Lower lobe of right lung (tissue), 2 donors: ENCODE measurements around the gene GNPTG. TPM values are rescaled to one million over a fixed set of nuclear protein-coding genes. Genes with fewer than 3 reads are reported as not detected.

ENCODE experiments used
- ATAC-seq, 2 donors: fragments of 200-7000 bp; cut with Tn5 transposase; one replicate each; pipeline ENCODE4 v1.9.1; 2020 to 2022; ENCODE audit warnings: mild to moderate bottlenecking in 2 of 2, moderate library complexity in 2 of 2
- DNase-seq: peaks from one replicate; pipeline ENCODE4 v3.0.0-alpha.2; 2020
- H3K27ac ChIP-seq: fragments of 200-600 bp; one replicate; pipeline ENCODE4 v1.8.0; 2022
- H3K27me3 ChIP-seq: fragments of 200-600 bp; one replicate; pipeline ENCODE4 v1.8.0; 2022; ENCODE audit warnings: low read depth
- H3K36me3 ChIP-seq: fragments of 200-600 bp; one replicate; pipeline ENCODE4 v1.8.0; 2022; ENCODE audit warnings: mild to moderate bottlenecking
- H3K4me1 ChIP-seq: fragments of 200-600 bp; one replicate; pipeline ENCODE4 v1.8.0; 2022
- H3K4me3 ChIP-seq: fragments of 200-600 bp; one replicate; pipeline ENCODE4 v1.8.0; 2022; ENCODE audit warnings: mild to moderate bottlenecking
- H3K9me3 ChIP-seq: fragments of 200-600 bp; one replicate; pipeline ENCODE4 v1.8.0; 2022
- CTCF ChIP-seq: fragments of 200-600 bp; IDR thresholded peaks from one replicate; pipeline ENCODE4 v1.8.0; 2022; ENCODE audit warnings: antibody characterized with exemption, mild to moderate bottlenecking
- intact Hi-C: fragments of 100-400 bp; cut with DNase I; formaldehyde crosslinking; loops from one replicate; pipeline ENCODE4 v1.11.0; 2022
- total RNA-seq: library from RNA; stranded (reverse); fragmentation: NEBNext Ultra II Directional; extraction: Animal tissue kit (Norgen Biotek cat#: 25700); gene quantifications from one replicate; pipeline ENCODE4 v1.2.1, GENCODE V29; 2021
- donor health status: DM: no; HTN: yes; CAD: no; lungs with severe emphysema.

GNPTG gene
- total RNA-seq, 1 donor from 2014 or later: 89.5 TPM

GRCh38 chr16:1308977-1309885 is 42.5 kb upstream of the GNPTG start, which contains the start of gene UBE2I:
Gene UBE2I, plus strand, starts transcription at chr16:1309636. Its CDS starts 4,395 bp downstream, at chr16:1314031.
- no peaks in the 10 kb centered on the region for H3K27me3 ChIP-seq
- TF ChIP-seq CTCF: no peak
- no peaks in the 10 kb centered on the region for H3K9me3 ChIP-seq
- DNase-seq (peak; percentile 94), ATAC-seq (peak; percentile 94 to 95)
- H3K4me1 ChIP-seq: peaks cover 28% of the 10 kb centered on the region
- intact Hi-C loops: no loop called here
- peak within 1 kb of the TSS; percentile 79 for H3K4me3 ChIP-seq
- peaks cover 19% of the 10 kb centered on the region for H3K36me3 ChIP-seq
- peak within 1 kb of the TSS; percentile 100 for H3K27ac ChIP-seq

GRCh38 chr16:1309888-1310831 is 41.6 kb upstream of the GNPTG start:
- H3K4me3 ChIP-seq: peak overlapping the region; percentile 79
- ATAC-seq: no peak
- H3K27me3 ChIP-seq: no peaks in the 10 kb centered on the region
- intact Hi-C loops: no loop called here
- H3K9me3 ChIP-seq: no peaks in the 10 kb centered on the region
- no peak for TF ChIP-seq CTCF
- peaks cover 28% of the 10 kb centered on the region for H3K36me3 ChIP-seq
- H3K27ac ChIP-seq: peak overlapping the region; percentile 74
- DNase-seq: peak; percentile 73
- H3K4me1 ChIP-seq: peaks cover 28% of the 10 kb centered on the region

GRCh38 chr16:1310832-1311200 is 40.9 kb upstream of the GNPTG start:
- no peak for DNase-seq
- H3K4me1 ChIP-seq: peaks cover 28% of the 10 kb centered on the region
- intact Hi-C loops: no loop called here
- H3K4me3 ChIP-seq: peak overlapping the region; percentile 79
- H3K9me3 ChIP-seq: no peaks in the 10 kb centered on the region
- H3K27ac ChIP-seq: peak overlapping the region; percentile 74
- no peaks in the 10 kb centered on the region for H3K27me3 ChIP-seq
- H3K36me3 ChIP-seq: peaks cover 34% of the 10 kb centered on the region
- ATAC-seq: no peak
- TF ChIP-seq CTCF: no peak

- DNase-seq (no peak), ATAC-seq (no peak)
- H3K4me3 ChIP-seq: peak overlapping the region; percentile 79
- peaks cover 28% of the 10 kb centered on the region for H3K4me1 ChIP-seq
- intact Hi-C loops: no loop called here
- no peak for TF ChIP-seq CTCF
- H3K27ac ChIP-seq: peak overlapping the region; percentile 32
- no peaks in the 10 kb centered on the region for H3K27me3 ChIP-seq
- no peaks in the 10 kb centered on the region for H3K9me3 ChIP-seq
- peaks cover 39% of the 10 kb centered on the region for H3K36me3 ChIP-seq
These were observed 40.5 kb upstream of the GNPTG start for GRCh38 chr16:1311212-1311737.
